NCI-H146 treated with DMSO at 0.1 percent for 48 hours (cell line): ENCODE results near the gene CNTD1.

ENCODE experiments used
- DNase-seq: peaks from one replicate; lab custom pipeline; 2025; ENCODE audit not compliant: unreplicated experiment; lab: John Stamatoyannopoulos, UW

Gene CNTD1

DNA sequence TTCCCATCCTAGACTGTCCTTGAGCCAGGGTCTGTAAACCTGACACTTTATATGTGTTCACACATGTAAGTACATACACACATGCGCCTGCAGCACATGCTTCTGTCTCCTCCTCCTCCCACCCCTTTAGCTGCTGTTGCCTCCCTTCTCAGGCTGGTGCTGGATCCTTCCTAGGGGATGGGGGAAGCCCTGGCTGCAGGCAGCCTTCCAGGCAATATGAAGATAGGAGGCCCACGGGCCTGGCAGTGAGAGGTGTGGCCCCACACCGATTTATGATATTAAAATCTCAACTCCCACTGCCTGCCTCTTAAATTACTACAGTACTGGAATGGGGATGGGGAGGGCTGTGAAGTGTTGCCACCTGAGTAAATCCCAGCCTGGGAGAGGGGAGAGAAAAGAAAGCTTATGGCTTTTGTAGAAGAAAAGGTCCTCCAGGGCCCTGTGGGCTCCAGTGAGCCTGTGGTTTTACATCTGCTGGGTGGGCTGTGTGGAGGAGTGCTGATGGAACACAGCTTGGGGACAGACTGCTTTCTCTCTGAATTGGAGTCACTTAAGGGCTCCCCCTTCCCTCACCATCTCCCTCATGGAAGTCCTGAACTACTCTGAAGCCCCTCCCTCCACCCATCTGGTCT lies 19.2 kb upstream of the CNTD1 start:
- no peak for DNase-seq

DNA sequence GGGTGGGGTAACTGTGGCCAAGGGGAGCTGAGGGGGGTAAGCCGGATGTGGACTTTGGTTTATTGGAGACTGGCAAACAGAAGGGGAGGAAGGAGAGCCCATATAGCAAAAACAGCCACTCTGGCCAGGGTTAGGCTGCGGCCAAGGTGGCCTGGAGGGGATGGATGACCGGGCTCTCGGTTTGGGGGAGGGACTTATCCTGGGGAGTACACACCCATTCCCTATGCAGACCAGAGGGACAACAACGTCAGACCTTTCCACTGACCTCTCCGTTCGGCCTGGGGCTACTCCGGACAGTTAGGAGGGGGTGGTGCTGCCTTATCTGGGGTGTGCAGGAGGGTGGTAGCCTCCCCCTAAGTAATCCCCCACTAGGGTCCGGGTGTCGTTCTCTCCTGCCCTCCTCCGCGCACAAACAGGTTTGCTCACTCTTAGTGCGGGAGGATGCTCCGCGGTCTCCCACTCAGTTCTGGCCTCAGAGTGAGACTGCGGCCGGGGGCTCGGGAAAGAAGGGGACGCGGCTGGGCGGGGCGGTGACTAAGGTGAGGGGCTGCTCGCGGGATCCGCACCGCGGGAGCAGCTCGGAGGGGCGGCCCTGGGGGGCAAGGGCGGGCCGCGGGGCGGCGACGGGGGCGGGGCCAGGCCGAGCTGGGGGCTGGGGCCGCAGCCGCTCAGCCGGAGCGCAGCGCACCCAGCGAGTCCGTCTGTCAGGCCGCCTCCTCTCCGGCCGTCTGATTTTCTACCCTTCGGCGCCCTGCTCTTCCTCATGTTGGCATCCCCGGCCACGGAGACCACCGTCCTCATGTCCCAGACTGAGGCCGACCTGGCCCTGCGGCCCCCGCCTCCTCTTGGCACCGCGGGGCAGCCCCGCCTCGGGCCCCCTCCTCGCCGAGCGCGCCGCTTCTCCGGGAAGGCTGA lies 18.5 kb upstream of the CNTD1 start, which contains the start of gene WNK4:
WNK4 (plus strand) TSS at position 675 of the 915 bp plus-strand sequence; CDS start at position 764, 89 bp downstream.
- DNase-seq, result no peak

DNA sequence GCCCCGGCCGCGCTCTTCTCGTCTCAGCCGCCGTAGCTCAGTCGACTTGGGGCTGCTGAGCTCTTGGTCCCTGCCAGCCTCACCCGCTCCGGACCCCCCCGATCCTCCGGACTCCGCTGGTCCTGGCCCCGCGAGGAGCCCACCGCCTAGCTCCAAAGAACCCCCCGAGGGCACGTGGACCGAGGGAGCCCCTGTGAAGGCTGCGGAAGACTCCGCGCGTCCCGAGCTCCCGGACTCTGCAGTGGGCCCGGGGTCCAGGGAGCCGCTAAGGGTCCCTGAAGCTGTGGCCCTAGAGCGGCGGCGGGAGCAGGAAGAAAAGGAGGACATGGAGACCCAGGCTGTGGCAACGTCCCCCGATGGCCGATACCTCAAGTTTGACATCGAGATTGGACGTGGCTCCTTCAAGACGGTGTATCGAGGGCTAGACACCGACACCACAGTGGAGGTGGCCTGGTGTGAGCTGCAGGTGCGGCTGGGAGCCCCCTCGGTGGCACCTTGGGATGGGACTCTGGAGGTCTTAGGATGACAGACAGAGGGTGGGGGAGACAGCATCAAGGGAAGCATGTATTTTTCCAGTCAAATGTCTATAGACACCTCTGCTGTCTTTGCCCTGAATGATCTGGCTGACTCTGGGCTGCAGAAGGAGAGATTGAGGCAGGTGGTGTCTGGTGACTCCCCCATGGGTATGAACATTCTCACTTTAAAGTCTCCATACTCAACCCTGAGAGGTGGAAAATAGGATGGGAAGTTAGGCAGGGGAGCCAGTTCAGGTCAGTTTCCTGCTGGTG lies 17.6 kb upstream of the CNTD1 start:
- no peak for DNase-seq

DNA sequence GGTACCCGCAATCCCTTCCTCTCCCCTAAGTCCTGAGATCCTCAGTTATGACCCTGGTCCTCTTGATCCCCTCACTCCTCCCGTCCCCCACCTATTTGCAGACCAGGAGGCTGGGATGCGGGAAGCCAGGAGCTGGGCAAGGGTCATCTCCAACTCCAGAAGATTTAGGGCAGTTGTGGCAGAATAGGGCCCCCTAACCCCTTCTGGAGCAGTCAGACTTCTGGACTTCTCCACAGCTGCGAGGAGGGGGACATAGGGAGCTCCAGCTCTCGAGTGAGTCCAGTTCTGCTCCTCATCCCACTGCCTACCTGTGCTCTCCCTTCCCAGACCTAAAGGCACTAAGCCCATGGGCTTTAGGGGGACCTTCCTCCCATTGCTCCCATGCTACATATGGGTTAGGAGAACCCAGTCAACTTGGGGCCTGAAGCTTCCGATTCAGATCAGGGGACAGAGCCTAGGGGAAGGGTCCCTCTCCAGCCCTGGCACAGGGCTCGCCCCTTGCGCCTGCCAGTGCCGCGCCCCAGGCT lies 17.0 kb upstream of the CNTD1 start:
- no peak for DNase-seq

DNA sequence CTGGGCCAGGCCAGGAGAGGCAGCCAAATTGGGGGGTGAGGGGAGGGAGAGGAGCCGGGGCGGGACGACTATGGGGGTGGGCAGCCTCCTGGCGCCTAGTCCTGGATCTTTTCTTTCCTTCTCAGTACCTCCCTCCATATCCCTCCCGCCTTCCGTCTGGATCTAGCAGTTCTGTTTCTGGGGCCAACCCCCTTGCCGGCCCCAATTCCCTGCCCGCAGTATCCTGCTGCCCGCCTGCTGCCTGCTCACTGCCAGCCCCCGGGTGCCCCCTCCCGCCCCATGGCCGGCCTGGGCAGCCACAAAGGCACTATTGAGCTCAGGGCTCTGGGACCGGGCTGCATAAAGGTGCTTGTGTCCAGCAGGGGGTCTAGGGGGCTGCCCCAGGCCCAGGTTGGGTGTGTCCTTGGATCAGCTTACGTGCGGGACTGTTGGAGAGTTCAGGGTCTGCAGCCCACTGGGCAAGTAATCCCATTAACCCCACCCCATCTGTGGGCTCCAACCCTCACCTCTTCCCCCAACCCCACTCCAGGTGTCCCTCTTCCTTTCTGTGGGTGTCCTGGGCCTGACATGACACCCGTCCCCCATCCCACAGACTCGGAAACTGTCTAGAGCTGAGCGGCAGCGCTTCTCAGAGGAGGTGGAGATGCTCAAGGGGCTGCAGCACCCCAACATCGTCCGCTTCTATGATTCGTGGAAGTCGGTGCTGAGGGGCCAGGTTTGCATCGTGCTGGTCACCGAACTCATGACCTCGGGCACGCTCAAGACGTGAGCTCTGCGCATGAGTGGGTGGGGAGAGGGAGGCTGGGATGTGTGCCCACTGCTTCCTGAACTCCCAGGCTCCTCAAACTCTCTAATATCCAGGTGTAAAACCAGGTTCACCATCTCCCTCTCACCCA lies 16.2 kb upstream of the CNTD1 start:
- DNase-seq, result no peak

DNA sequence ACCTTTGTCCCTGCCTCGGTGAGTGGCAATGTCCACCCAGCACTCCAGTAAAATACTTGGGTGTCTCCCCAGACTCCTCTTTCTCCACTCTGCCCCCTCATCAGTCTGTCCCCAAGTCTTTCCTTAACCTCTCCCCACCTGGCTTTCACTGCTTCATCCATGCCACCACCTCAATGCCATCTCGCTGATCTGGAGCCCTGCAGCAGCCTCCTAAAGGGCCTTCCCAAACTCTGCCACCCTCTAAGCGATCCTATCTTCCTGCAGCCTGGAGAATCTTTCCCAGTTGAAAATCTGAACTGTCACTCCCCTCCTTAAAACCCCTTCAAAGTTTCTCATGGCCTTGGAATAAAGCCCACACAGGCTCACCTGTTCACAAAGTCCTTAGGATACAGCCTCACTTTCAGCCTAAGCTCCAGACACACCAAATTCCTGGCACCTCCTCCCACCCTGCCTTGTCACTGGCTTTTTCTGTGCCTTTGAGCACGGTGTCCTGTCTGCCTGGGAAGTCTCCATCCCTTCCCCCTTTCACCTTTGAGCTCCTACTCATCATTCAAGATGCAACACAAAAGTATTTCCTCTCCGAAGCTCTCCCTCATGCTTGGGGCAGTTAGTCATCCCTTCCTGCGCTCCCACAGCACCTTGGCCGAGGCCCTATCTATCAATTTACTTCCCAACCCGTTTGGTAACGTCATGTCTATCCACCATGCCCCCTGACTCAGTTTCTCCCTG lies 15.4 kb upstream of the CNTD1 start:
- DNase-seq, result no peak

DNA sequence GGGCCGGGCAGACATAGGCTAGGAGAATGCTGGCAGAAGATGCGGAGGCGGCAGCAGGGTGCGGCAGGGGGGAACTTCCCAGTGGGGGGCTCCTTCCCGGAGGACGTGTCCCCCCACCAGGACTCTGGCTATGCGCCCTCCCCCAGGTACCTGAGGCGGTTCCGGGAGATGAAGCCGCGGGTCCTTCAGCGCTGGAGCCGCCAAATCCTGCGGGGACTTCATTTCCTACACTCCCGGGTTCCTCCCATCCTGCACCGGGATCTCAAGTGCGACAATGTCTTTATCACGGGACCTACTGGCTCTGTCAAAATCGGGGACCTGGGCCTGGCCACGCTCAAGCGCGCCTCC lies 14.9 kb upstream of the CNTD1 start:
- DNase-seq, result no peak

DNA sequence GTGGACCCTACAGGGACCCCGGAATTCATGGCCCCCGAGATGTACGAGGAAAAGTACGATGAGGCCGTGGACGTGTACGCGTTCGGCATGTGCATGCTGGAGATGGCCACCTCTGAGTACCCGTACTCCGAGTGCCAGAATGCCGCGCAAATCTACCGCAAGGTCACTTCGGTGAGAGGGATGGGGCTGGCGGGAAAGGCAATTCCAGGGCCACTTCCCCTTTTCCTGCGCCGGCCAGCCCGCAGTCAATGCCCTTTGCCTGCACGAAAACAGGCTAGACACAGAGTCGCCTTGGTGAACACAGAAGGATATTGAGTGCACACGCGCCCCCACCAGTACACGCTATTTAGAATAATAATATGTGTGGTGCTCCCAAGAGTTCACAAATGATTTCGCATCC lies 14.3 kb upstream of the CNTD1 start:
- DNase-seq, result no peak

DNA sequence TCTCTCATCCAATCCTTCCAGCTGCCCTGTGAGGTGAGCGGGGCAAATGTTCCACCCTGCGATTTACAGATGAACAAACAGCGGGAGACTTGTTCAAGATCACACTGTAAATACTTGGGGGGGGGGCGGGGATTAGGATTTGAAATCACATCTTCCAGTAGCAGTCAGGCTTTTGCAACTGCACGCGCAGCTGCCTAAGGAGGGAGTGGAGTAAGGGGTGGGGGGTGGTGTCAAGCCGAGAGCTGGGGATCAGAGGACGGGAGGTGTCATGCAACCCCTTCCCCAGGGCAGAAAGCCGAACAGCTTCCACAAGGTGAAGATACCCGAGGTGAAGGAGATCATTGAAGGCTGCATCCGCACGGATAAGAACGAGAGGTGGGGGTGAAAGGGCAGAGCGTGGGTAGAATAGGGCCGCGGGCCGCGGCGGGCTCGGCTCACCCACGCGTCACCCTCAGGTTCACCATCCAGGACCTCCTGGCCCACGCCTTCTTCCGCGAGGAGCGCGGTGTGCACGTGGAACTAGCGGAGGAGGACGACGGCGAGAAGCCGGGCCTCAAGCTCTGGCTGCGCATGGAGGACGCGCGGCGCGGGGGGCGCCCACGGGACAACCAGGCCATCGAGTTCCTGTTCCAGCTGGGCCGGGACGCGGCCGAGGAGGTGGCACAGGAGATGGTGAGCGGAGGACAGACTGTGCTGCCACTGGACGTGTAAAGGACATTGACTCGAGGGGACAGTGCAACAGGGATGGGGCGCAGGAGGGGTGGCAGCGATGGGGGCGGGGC lies 13.7 kb upstream of the CNTD1 start:
- no peak for DNase-seq

DNA sequence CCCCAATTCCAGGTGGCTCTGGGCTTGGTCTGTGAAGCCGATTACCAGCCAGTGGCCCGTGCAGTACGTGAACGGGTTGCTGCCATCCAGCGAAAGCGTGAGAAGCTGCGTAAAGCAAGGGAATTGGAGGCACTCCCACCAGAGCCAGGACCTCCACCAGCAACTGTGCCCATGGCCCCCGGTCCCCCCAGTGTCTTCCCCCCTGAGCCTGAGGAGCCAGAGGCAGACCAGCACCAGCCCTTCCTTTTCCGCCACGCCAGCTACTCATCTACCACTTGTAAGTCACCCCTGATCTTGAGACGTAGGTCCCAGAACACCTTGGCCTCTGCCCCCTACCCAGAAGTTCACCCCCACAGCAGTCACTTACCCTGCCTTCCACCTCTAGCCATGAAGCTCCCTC lies 11.4 kb upstream of the CNTD1 start:
- no peak for DNase-seq

DNA sequence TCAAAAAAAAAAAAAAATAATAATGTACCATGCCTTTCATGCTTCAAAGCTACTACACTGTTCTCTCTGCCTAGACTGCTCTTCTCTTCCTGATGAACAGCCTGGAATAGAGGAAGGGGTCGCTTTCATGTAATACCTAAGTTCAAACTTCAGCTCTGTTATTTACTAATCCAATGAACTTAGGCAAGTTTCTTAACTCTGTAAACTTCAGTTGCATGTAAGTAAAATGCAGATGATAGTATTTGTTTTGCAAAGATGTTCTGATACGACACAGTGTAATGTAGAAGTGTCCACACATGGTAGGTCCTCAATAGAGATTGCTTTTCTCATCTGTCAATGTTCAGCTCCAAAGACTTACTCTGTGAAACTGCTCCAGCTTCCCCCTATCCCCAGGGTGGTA lies 6.7 kb upstream of the CNTD1 start:
- no peak for DNase-seq

DNA sequence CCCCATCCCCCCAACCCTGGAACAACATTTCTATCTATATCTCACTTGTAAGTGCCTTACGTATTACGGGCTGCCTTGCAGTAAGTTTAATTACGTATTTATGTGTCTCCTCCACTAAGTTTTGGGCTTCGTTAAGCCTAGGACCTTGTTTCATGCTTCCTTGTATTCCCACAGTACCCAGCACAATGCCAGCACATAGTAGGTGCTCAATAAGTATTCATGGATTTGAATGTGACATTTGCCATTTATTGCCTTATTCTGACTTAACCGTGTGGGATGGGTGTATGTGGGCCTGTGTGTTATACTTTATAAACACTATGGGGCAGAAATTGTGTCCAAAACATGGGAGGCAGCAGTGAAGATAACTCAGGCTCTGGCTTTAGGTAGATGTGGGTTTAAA lies 6.1 kb upstream of the CNTD1 start:
- no peak for DNase-seq

DNA sequence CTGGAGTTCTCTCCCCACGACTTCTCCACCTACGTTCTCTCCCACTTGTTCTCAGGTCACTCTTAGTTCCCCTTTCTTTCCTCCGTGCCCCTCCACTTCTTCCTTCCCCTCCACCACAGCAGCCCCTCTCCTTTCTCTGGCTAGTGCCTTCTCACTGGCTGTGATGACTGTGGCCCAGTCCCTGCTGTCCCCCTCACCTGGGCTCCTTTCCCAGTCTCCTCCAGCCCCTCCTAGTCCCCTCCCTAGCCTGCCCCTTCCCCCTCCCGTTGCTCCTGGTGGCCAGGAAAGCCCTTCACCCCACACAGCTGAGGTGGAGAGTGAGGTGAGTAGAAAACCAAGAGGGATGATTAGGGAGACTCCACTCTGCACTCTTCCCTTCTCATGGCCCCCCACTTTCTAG lies 3.6 kb upstream of the CNTD1 start:
- DNase-seq, result no peak

DNA sequence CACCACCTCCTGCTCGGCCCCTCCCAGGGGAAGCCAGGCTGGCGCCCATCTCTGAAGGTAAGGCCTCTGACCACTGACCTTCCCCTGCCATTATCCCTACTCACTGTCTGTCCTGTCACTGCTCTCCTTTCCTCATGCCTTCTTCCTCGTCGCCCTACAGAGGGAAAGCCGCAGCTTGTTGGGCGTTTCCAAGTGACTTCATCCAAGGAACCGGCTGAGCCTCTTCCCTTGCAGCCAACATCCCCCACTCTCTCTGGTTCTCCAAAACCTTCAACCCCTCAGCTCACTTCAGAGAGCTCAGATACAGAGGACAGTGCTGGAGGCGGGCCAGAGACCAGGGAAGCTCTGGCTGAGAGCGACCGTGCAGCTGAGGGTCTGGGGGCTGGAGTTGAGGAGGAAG lies 3.2 kb upstream of the CNTD1 start:
- no peak for DNase-seq

DNA sequence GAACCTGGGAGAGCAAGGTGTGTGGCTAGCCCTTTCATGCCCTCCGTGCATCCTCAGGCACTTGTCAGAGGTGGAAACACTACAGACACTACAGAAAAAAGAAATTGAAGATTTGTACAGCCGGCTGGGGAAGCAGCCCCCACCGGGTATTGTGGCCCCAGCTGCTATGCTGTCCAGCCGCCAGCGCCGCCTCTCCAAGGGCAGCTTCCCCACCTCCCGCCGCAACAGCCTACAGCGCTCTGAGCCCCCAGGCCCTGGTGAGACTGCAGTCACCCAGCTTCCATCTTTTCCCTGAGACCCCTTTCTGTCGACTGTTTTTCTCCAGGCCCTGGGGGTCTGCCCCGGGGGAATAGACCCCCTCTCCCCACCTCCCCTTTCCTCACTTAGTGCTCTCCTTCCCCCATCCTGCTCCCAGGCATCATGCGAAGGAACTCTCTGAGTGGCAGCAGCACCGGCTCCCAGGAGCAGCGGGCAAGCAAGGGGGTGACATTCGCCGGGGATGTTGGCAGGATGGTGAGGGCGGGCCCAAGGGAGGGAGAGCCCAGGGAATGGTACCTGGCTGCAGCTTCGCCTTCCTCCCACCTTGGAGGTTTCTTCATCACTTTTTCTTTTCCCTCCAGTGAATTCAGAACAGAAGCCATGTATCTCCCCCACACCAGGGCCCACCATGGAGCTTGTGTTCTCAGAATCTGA lies 2.4 kb upstream of the CNTD1 start:
- DNase-seq, result no peak

DNA sequence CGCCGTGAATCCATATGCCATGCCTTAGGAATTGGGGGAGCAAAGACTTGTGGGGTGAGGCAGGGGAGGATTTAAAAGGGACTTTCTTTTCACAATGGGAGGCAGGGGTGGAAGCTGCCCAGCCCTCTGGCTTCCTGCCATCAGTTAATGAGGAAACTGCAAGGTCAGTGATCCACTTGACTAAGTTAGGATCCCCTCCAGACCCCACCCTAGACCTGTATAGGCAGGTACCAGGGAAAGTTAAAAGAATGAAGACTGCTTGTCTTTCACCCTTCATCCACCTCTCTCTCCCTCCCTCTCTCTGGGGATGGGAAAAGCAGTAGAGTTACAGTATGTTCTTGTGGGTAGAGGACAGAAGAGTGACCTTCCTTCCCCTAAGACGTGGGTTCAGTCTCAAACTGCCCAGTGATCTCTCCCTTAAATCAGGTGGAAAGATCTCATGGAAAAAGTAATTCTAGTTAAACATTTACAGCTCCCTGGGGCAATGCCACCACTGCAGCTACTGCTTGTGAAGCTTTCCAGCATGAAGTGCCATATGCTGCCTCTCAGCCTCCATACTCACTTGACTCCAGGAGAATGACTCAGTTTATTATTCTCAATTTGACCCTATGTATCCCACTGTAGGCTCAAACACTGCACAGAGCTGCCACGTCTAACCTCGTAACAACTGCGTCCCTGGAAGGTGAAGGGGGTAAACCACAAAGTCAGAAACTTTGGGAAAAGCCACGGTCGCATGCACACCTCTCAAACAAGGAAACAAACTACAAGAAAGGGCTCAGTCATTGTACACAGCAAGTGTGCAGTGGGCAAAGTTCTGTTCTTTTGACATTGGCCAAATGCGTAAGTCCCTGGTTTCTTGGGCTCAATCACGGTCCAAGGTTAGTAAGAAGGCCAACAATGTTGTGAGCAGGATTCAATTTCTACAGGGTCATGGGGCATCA lies 1.3 kb upstream of the CNTD1 start:
- no peak for DNase-seq

DNA sequence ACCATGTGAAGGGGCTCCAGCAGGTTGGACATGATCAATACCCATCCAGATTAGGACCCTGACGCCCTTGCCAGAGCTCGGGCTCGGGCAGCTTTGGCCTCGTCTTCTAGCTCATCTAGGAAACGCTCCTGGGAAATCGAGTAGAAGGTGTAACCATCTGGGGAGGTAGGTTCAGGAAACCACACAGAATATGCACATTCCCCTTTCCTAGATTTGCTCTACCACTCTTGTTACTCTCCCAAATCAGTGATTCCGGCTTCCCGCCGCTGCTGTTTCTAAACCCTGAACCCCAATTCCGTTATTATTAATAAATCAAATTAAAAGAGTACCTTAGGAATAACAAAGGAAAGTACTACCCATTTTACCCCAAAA lies 664 bp upstream of the CNTD1 start:
- DNase-seq, result no peak
